ENCODE measurements around the gene HNRNPU.

The HNRNPU gene

DNA sequence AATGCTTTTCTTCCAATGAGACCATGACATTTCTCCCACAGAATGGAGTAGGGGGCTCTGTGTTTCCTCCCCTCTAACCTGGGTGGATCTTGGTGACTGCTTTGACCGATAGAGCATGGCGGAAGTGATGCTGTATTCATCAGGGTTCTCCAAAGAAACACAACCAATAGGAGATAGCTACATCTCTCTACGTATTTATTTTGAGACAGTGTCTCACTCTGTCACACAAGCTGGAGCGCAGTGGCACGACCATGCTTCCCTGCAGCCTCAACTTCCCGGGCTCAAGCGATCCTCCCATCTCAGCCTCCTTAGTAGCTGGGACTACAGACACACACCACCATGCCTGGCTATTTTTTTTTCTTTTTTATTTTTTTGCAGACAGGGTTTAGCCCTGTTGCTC is 29.5 kb upstream of the HNRNPU start:
- no peaks in the 10 kb centered on the region for H3K79me2 ChIP-seq (ENCODE audit: insufficient read depth, low read length)
- H3K4me1 ChIP-seq (ENCODE audit: insufficient read depth, low read length, severe bottlenecking), result no peaks in the 10 kb centered on the region
- H3F3A ChIP-seq (ENCODE audit: insufficient read depth, low read length), result no peaks in the 10 kb centered on the region
- H2AFZ ChIP-seq (ENCODE audit: low read length), result no peak overlapping the region
- no peak overlapping the region for H3K4me3 ChIP-seq (ENCODE audit: low read depth, low read length, poor library complexity, severe bottlenecking)
- H3K27me3 ChIP-seq (ENCODE audit: insufficient read depth, low read length), result 0 out of 2 replicates have a peak, but pooled peaks cover 3% of the 10 kb centered on the region
- H3K9ac ChIP-seq (ENCODE audit: low read length), result no peak overlapping the region
- no peaks in the 10 kb centered on the region; the same call in 1 of the 2 replicates for H3K36me3 ChIP-seq (ENCODE audit: insufficient read depth, low read length)
- TF ChIP-seq, protein P1, sequence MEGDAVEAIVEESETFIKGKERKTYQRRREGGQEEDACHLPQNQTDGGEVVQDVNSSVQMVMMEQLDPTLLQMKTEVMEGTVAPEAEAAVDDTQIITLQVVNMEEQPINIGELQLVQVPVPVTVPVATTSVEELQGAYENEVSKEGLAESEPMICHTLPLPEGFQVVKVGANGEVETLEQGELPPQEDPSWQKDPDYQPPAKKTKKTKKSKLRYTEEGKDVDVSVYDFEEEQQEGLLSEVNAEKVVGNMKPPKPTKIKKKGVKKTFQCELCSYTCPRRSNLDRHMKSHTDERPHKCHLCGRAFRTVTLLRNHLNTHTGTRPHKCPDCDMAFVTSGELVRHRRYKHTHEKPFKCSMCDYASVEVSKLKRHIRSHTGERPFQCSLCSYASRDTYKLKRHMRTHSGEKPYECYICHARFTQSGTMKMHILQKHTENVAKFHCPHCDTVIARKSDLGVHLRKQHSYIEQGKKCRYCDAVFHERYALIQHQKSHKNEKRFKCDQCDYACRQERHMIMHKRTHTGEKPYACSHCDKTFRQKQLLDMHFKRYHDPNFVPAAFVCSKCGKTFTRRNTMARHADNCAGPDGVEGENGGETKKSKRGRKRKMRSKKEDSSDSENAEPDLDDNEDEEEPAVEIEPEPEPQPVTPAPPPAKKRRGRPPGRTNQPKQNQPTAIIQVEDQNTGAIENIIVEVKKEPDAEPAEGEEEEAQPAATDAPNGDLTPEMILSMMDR (IDR thresholded peaks at IDR 0.05; ENCODE audit: low read length), result no peak
- TF ChIP-seq EZH2 (IDR thresholded peaks at IDR 0.05; ENCODE audit: borderline replicate concordance, low read length), result no peak
- H3K9me3 ChIP-seq (ENCODE audit: low read length), result no peaks in the 10 kb centered on the region
- H3K4me2 ChIP-seq (ENCODE audit: low read length), result no peak overlapping the region
- H4K20me1 ChIP-seq (ENCODE audit: insufficient read depth, low read length), result no peaks in the 10 kb centered on the region
- no peak overlapping the region for H3K27ac ChIP-seq (ENCODE audit: low read depth, low read length, poor library complexity, severe bottlenecking)
- no peaks in the 10 kb centered on the region for H3K9me2 ChIP-seq (ENCODE audit: low read depth, low read length)

DNA sequence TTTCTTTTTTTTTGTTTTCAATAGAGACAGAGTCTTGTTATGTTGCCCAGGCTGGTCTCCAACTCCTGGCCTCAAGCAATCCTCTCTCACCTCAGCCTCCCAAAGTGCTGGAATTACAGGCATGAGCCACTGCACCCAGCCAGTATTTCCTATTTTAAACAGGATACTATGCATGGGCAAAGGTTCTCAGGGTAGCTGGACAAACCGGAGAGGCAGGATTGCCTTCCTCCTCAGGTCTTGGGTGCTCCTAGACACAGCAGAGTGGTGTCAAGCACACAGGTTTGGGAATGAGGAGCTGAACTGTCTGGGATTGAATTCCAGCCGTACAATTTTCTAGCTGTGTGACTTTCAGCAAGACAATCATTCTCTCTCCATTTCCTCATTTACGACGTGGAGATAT is 22.9 kb upstream of the HNRNPU start:
- Histone ChIP-seq H3K9ac (ENCODE audit: low read length) (no peak overlapping the region), H3K27ac (ENCODE audit: low read depth, low read length, poor library complexity, severe bottlenecking) (no peak overlapping the region), H3K4me2 (ENCODE audit: low read length) (no peak overlapping the region), H3K9me2 (ENCODE audit: low read depth, low read length) (no peaks in the 10 kb centered on the region), H3F3A (ENCODE audit: insufficient read depth, low read length) (no peaks in the 10 kb centered on the region), H4K20me1 (ENCODE audit: insufficient read depth, low read length) (no peaks in the 10 kb centered on the region), H3K9me3 (ENCODE audit: low read length) (no peaks in the 10 kb centered on the region), H3K79me2 (ENCODE audit: insufficient read depth, low read length) (no peaks in the 10 kb centered on the region), H3K27me3 (ENCODE audit: insufficient read depth, low read length) (no peaks in the 10 kb centered on the region), H3K4me1 (ENCODE audit: insufficient read depth, low read length, severe bottlenecking) (no peaks in the 10 kb centered on the region), H2AFZ (ENCODE audit: low read length) (no peak overlapping the region), H3K4me3 (ENCODE audit: low read depth, low read length, poor library complexity, severe bottlenecking) (no peak overlapping the region), H3K36me3 (ENCODE audit: insufficient read depth, low read length) (no peaks in the 10 kb centered on the region; the same call in 1 of the 2 replicates)
- no peak for TF ChIP-seq EZH2 (IDR thresholded peaks at IDR 0.05; ENCODE audit: borderline replicate concordance, low read length)
- TF ChIP-seq, protein P1 (IDR thresholded peaks at IDR 0.05; ENCODE audit: low read length), result no peak

DNA sequence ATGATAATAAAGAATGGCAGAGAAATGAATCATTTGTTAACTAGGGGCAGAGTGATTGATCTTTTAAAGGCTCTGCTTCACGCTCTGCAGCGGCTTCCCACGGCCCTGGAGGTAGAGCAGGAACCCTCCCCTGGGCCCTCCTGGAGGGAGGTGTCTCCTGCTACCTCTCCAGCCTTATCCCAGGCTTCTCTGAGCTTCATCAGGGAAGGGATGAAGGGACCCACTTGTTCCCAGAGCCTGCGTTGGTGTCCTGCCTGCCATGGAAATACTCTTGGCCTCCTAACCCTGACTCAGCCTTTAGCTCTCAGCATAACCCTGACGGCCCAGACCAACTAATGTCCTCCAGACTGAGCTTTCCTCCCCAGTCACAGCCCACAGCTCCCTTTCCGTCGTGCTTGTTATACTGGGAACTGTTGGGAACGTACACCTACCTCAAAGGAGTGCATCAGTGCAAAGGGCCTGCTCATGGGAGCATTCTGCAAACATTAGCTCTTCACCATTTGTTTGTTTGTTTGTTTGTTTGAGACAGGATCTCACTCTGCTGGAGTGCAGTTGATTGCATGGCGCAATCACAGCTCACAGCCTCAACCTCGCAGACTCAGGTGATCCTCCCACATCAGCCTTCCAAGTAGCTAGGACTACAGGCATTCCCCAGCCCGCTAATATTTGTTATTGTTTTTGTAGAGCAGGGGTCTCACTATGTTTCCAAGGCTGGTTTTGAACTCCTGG is 17.4 kb upstream of the HNRNPU start:
- Histone ChIP-seq H2AFZ (ENCODE audit: low read length) (no peak overlapping the region), H3K9ac (ENCODE audit: low read length) (no peak overlapping the region)

More for the DNA sequence above, 17.4 kb upstream of the HNRNPU start:
- no peak overlapping the region for H3K27ac ChIP-seq (ENCODE audit: low read depth, low read length, poor library complexity, severe bottlenecking)
- no peaks in the 10 kb centered on the region for H3K9me2 ChIP-seq (ENCODE audit: low read depth, low read length)
- H3K4me1 ChIP-seq (ENCODE audit: insufficient read depth, low read length, severe bottlenecking), result no peaks in the 10 kb centered on the region
- no peaks in the 10 kb centered on the region for H3K79me2 ChIP-seq (ENCODE audit: insufficient read depth, low read length)
- no peaks in the 10 kb centered on the region for H3K9me3 ChIP-seq (ENCODE audit: low read length)
- no peaks in the 10 kb centered on the region for H4K20me1 ChIP-seq (ENCODE audit: insufficient read depth, low read length)
- H3K4me3 ChIP-seq (ENCODE audit: low read depth, low read length, poor library complexity, severe bottlenecking), result no peak overlapping the region
- no peaks in the 10 kb centered on the region for H3F3A ChIP-seq (ENCODE audit: insufficient read depth, low read length)
- H3K36me3 ChIP-seq (ENCODE audit: insufficient read depth, low read length), result no peaks in the 10 kb centered on the region
- TF ChIP-seq EZH2 (IDR thresholded peaks at IDR 0.05; ENCODE audit: borderline replicate concordance, low read length), result no peak
- TF ChIP-seq, protein P1 (IDR thresholded peaks at IDR 0.05; ENCODE audit: low read length), result no peak
- no peaks in the 10 kb centered on the region for H3K27me3 ChIP-seq (ENCODE audit: insufficient read depth, low read length)
- no peak overlapping the region for H3K4me2 ChIP-seq (ENCODE audit: low read length)

Measured in OCI-LY1 (cell line).